ENCODE results near the gene SPINT1. TPM values are rescaled to one million over a fixed set of nuclear protein-coding genes. Genes with fewer than 3 reads are reported as not detected.

SPINT1 gene
- total and polyA plus RNA-seq, 2 of the 13 experiments (the other 11 are each of a cell fraction or from before 2014, with no cell fraction given) = 0.49 to 2.5 TPM

GRCh38 chr15:40893733-40894680 lies 50.2 kb downstream of the SPINT1 start, which contains the start of gene VPS18 (continued):
- TF ChIP-seq, protein P1, sequence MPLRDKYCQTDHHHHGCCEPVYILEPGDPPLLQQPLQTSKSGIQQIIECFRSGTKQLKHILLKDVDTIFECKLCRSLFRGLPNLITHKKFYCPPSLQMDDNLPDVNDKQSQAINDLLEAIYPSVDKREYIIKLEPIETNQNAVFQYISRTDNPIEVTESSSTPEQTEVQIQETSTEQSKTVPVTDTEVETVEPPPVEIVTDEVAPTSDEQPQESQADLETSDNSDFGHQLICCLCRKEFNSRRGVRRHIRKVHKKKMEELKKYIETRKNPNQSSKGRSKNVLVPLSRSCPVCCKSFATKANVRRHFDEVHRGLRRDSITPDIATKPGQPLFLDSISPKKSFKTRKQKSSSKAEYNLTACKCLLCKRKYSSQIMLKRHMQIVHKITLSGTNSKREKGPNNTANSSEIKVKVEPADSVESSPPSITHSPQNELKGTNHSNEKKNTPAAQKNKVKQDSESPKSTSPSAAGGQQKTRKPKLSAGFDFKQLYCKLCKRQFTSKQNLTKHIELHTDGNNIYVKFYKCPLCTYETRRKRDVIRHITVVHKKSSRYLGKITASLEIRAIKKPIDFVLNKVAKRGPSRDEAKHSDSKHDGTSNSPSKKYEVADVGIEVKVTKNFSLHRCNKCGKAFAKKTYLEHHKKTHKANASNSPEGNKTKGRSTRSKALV (CRISPR knock-in tag; IDR thresholded peaks at IDR 0.05) = 0 out of 2 replicates have a peak, but pooled peaks have one; percentile 37
- TF ChIP-seq ZFP36L2 (CRISPR knock-in tag; IDR thresholded peaks at IDR 0.05) = no peak
- peak in 1 of 2 experiments; percentile 51; a peak in 1 of 4 replicates for TF ChIP-seq KLF16 (CRISPR knock-in tag; IDR thresholded peaks at IDR 0.05)
- no peak for TF ChIP-seq ZSCAN9 (CRISPR knock-in tag; IDR thresholded peaks at IDR 0.05; ENCODE audit: borderline replicate concordance)
- TF ChIP-seq FOXA3 (CRISPR knock-in tag; IDR thresholded peaks at IDR 0.05) = peak; percentile 40
- TF ChIP-seq, protein P2, sequence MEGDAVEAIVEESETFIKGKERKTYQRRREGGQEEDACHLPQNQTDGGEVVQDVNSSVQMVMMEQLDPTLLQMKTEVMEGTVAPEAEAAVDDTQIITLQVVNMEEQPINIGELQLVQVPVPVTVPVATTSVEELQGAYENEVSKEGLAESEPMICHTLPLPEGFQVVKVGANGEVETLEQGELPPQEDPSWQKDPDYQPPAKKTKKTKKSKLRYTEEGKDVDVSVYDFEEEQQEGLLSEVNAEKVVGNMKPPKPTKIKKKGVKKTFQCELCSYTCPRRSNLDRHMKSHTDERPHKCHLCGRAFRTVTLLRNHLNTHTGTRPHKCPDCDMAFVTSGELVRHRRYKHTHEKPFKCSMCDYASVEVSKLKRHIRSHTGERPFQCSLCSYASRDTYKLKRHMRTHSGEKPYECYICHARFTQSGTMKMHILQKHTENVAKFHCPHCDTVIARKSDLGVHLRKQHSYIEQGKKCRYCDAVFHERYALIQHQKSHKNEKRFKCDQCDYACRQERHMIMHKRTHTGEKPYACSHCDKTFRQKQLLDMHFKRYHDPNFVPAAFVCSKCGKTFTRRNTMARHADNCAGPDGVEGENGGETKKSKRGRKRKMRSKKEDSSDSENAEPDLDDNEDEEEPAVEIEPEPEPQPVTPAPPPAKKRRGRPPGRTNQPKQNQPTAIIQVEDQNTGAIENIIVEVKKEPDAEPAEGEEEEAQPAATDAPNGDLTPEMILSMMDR (CRISPR knock-in tag; IDR thresholded peaks at IDR 0.05) = peak; percentile 95
- TF ChIP-seq GRHL1 (CRISPR knock-in tag; conservative IDR thresholded peaks at IDR 0.05) = no peak
- peak; percentile 50; the same call in 1 of the 2 replicates for TF ChIP-seq ZNF160 (CRISPR knock-in tag; IDR thresholded peaks at IDR 0.05)
- TF ChIP-seq KDM1A (CRISPR knock-in tag; IDR thresholded peaks at IDR 0.05) = no peak
- TF ChIP-seq ZNF30 (CRISPR knock-in tag; IDR thresholded peaks at IDR 0.05) = no peak
- TF ChIP-seq HNRNPH1 (optimal IDR thresholded peaks at IDR 0.05; ENCODE audit: low read depth, low read length) = no peak
- TF ChIP-seq U2AF1 (optimal IDR thresholded peaks at IDR 0.05; ENCODE audit: low read depth, low read length) = no peak
- TF ChIP-seq ZNF556 (CRISPR knock-in tag; IDR thresholded peaks at IDR 0.05; ENCODE audit: borderline replicate concordance) = 0 out of 2 replicates have a peak, but pooled peaks have one; percentile 20
- no peak for TF ChIP-seq PCBP1 (IDR thresholded peaks at IDR 0.05; ENCODE audit: borderline replicate concordance, low read depth, low read length)
- 0 out of 2 replicates have a peak, but pooled peaks have one; percentile 47 for TF ChIP-seq RAD51 (IDR thresholded peaks at IDR 0.05; ENCODE audit: borderline replicate concordance)
- peak; percentile 36; the same call in 1 of the 2 replicates for TF ChIP-seq ZNF431 (CRISPR knock-in tag; IDR thresholded peaks at IDR 0.05; ENCODE audit: borderline replicate concordance, low read depth)
- TF ChIP-seq TGIF2 (CRISPR knock-in tag; IDR thresholded peaks at IDR 0.05) = peak; percentile 63; the same call in 1 of the 2 replicates
- no peak for TF ChIP-seq ARNT (IDR thresholded peaks at IDR 0.05)
- no peak for TF ChIP-seq SOX6 (IDR thresholded peaks at IDR 0.05)
- TF ChIP-seq SOX6 (CRISPR knock-in tag; IDR thresholded peaks at IDR 0.05) = peak; percentile 53
- TF ChIP-seq ZNF224 (CRISPR knock-in tag; IDR thresholded peaks at IDR 0.05) = peak; percentile 68; the same call in 1 of the 2 replicates
- TF ChIP-seq ZFP82 (CRISPR knock-in tag; IDR thresholded peaks at IDR 0.05; ENCODE audit: borderline replicate concordance) = no peak
- peak; percentile 89 for TF ChIP-seq KAT8 (CRISPR knock-in tag; IDR thresholded peaks at IDR 0.05)
- TF ChIP-seq ZBTB34 (CRISPR knock-in tag; IDR thresholded peaks at IDR 0.05) = 0 out of 2 replicates have a peak, but pooled peaks have one; percentile 46
